Posterior vena cava (tissue), 2 donors: ENCODE data around the gene ABCA6. TPM values are rescaled to one million over a fixed set of nuclear protein-coding genes. Genes with fewer than 3 reads are reported as not detected.

Source experiments
- DNase-seq: peaks from one replicate; pipeline ENCODE4 v3.0.0-alpha.2; 2020; ENCODE audit warnings: low spot score
- intact Hi-C, 2 donors: fragments of 100-400 bp; cut with DNase I; formaldehyde crosslinking; loops; one replicate each; pipeline versions ENCODE4 v1.14.1 to v1.14.2; 2022 to 2023
- total RNA-seq, 2 donors: library from RNA; stranded (reverse); fragmentation: NEBNext Ultra II Directional; extraction: Animal tissue kit (Norgen Biotek cat#: 25700); gene quantifications; one replicate each; pipeline ENCODE4 v1.2.1, GENCODE V29; 2021
- donor health status: DM: yes; HTN: yes; CAD: no.
- donor health status: DM: yes; HTN: yes; CAD: no.

Gene ABCA6
- total RNA-seq, 2 donors from 2014 or later, result 49.4 to 58.6 TPM

GRCh38 chr17:69144331-69145255 is 2.9 kb upstream of the ABCA6 start:
- intact Hi-C loops, result no loop called here
- no peak for DNase-seq

GRCh38 chr17:69143683-69144231 is 2.1 kb upstream of the ABCA6 start:
- intact Hi-C loops, result no loop called here
- DNase-seq, result no peak

GRCh38 chr17:69143151-69143550 is 1.5 kb upstream of the ABCA6 start:
- no peak for DNase-seq
- intact Hi-C loops, result no loop called here

- no peak for DNase-seq
- intact Hi-C loops, result no loop called here
Measured at GRCh38 chr17:69142175-69142802, 594 bp upstream of the ABCA6 start.

GRCh38 chr17:69134112-69134511 is 7.6 kb downstream of the ABCA6 start:
- DNase-seq, result no peak
- intact Hi-C loops, result no loop called here

GRCh38 chr17:69130627-69131296 is 10.9 kb downstream of the ABCA6 start:
- intact Hi-C loops, result no loop called here
- DNase-seq, result no peak

- intact Hi-C loops, result no loop called here
- DNase-seq, result no peak
Measured at GRCh38 chr17:69123626-69124025, 18.1 kb downstream of the ABCA6 start.

- intact Hi-C loops, result no loop called here
Measured at GRCh38 chr17:69122065-69122464, 19.6 kb downstream of the ABCA6 start.

GRCh38 chr17:69117855-69118784 is 23.6 kb downstream of the ABCA6 start:
- intact Hi-C loops, result no loop called here
- DNase-seq, result no peak

More at GRCh38 chr17:69122065-69122464, 19.6 kb downstream of the ABCA6 start:
- no peak for DNase-seq

GRCh38 chr17:69111794-69112193 is 29.9 kb downstream of the ABCA6 start:
- intact Hi-C loops, result no loop called here
- DNase-seq, result no peak

GRCh38 chr17:69105907-69106730 is 35.6 kb downstream of the ABCA6 start:
- DNase-seq, result no peak
- intact Hi-C loops, result no loop called here

- no peak for DNase-seq
- intact Hi-C loops, result no loop called here
Measured at GRCh38 chr17:69103557-69104233, 38.0 kb downstream of the ABCA6 start.

GRCh38 chr17:69098625-69099024 is 43.1 kb downstream of the ABCA6 start:
- intact Hi-C loops, result no loop called here

GRCh38 chr17:69096541-69096940 is 45.2 kb downstream of the ABCA6 start:
- no peak for DNase-seq
- intact Hi-C loops, result no loop called here

More at GRCh38 chr17:69098625-69099024, 43.1 kb downstream of the ABCA6 start:
- no peak for DNase-seq

GRCh38 chr17:69093995-69094394 is 47.7 kb downstream of the ABCA6 start:
- DNase-seq, result no peak
- intact Hi-C loops, result no loop called here

GRCh38 chr17:69093279-69093789 is 48.4 kb downstream of the ABCA6 start:
- intact Hi-C loops, result no loop called here
- no peak for DNase-seq

- intact Hi-C loops, result no loop called here
- no peak for DNase-seq
Measured at GRCh38 chr17:69090365-69090764, 51.3 kb downstream of the ABCA6 start.
